ENCODE results near the gene MYL11.

MYL11 gene

DNA sequence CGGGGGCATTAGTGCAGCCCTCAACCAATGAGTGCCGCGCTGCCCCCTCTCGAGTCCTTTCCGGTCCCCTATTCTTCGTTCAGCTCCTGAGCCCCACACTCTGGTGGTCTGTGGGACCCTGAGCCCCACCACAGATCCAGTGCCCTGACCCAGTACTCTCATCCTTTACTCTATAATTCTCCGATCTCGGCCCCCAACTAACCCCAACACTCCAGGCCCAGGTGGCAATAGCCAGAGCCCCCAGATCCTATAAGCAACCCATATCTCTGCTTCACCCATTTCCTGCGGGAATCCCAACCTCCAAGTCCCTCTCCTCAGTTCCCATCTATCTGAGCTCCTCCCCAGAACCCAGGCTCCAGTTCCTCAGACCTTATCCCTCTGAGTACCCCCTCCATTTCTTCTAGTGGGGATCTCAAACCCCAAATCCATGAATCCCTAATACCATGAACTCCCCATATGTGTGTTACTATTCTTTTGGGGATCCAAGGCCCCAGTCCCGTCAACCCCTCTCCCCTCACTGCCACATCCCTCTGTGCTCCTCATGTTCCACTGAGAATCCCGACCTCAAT lies 3.3 kb upstream of the MYL11 start:
- no peak for DNase-seq (ENCODE audit: low spot score)

GRCh38 chr16:30372038-30372712 lies 2.4 kb upstream of the MYL11 start:
- DNase-seq (ENCODE audit: low spot score): no peak

- no peak for DNase-seq (ENCODE audit: low spot score)
Observed at GRCh38 chr16:30372725-30373124, 1.9 kb upstream of the MYL11 start.

DNA sequence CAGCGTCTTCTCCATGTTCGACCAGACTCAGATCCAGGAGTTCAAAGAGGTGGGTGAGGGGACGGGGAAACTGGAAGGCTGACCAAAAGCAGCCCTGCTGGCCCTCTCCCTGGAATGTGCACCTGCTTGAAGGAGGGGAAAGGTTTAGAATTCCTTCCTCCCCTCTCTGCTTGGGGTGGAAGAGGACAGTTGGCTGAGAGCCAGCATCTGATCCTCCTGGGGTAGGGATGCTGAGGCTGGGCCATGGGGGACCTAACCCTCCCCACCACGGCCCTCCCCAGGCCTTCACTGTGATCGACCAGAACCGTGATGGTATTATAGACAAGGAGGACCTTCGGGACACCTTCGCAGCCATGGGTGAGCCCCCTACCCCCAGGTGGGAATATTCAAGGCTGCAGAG lies 1.3 kb downstream of the MYL11 start:
- no peak for DNase-seq (ENCODE audit: low spot score)

DNA sequence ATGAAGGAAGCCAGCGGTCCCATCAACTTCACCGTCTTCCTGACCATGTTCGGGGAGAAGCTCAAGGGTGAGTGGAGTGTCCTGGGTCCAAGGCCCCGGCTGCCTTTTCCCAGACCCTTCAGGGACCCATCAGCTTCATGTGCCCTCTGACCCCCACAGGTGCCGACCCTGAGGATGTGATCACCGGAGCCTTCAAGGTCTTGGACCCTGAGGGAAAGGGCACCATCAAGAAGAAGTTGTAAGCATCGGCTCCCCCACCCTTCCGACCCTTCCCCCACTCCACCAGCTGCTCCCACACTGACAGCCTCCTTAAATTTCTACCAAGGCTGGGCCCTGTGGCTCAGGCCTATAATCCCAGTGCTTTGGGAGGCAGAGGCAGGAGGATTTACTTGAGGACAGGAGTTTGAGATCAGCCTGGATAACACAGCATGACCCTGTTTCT lies 1.9 kb downstream of the MYL11 start:
- no peak for DNase-seq (ENCODE audit: low spot score)

- DNase-seq (ENCODE audit: low spot score): no peak
Observed at GRCh38 chr16:30377050-30377811, 2.6 kb downstream of the MYL11 start.

DNA sequence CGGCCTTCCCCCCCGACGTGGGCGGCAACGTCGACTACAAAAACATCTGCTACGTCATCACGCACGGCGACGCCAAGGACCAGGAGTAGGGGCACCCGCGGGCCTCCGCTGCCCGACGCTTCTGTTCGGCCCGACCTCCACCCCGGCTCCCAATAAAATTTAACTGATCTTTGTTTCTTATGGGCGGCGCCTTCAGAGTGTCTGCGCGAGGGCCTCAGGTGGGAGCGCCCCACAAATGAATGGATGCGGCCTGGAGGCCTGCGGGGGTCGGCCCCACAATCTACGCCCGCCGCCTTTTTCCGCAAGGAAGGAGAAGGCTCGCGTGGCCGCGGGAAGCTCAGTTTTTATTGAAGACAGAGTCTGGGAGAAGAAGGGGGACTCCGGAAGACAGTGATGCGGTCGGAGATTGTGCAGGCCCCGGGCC lies 3.2 kb downstream of the MYL11 start:
- DNase-seq (ENCODE audit: low spot score): peak; percentile 90

- peak; percentile 99 for DNase-seq (ENCODE audit: low spot score)
Observed at GRCh38 chr16:30378236-30379157, 3.9 kb downstream of the MYL11 start.

DNA sequence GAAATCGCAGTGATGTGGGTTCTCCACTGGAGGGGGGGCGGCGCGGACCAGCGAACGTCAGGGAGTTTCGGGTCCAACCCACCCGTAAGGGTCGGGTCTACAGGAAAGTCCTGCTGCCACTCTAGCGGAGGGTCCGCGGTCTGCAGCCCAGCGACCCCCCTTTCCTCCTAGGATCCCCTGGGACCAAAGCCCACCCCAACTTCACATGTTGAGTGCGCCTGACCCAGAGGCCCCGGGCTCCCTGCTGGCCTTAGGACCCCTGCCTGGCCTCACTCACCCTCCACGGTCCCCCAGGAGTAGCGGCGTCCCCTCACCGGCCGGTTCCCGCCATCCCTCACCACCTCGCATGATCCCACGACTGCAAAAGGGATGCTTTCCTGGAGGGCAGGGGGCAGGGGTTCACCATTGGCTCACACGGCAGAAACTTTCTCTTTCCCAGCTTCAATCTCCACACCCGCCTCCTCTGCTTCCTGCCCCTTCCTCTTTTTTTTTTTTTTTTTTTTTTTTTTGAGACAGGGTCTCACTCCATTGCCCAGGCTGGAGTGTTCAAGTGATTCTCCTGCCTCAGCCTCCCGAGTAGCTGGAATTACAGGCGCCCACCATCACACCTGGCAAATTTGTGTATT lies 4.7 kb downstream of the MYL11 start:
- no peak for DNase-seq (ENCODE audit: low spot score)

DNA sequence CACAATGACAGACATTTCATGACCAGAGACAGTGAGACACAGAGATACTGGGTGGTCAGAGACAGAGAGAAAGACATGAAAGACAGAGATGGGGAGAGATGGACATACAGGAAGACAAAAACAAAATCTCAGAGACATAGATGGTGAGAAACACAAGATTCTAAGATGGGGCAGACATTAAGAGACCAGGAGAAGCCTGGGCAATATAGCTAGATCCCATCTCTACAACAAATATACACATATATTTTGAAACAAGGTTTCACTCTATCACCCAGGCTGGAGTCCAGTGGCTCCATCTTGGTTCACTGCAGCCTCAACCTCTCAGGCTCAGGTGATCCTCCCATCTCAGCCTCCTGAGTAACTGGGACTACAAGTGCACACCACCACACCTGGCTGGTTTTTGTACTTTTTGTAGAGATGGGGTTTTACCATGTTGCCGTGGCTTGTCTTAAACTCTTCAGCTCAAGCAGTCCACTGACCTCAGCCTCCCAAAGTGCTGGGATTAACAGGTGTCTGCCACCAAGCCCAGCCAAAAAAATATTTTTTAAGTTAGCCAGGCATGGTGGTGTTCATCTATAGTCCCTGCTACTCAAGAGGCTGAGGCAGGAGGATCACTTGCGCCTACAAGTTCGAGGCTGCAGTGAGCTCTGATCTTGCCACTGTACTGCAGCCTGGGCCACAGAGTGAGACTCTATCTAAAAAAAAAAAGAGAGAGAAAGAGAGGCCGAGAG lies 5.6 kb downstream of the MYL11 start:
- no peak for DNase-seq (ENCODE audit: low spot score)

GRCh38 chr16:30380803-30381208 lies 6.2 kb downstream of the MYL11 start:
- DNase-seq (ENCODE audit: low spot score): no peak

DNA sequence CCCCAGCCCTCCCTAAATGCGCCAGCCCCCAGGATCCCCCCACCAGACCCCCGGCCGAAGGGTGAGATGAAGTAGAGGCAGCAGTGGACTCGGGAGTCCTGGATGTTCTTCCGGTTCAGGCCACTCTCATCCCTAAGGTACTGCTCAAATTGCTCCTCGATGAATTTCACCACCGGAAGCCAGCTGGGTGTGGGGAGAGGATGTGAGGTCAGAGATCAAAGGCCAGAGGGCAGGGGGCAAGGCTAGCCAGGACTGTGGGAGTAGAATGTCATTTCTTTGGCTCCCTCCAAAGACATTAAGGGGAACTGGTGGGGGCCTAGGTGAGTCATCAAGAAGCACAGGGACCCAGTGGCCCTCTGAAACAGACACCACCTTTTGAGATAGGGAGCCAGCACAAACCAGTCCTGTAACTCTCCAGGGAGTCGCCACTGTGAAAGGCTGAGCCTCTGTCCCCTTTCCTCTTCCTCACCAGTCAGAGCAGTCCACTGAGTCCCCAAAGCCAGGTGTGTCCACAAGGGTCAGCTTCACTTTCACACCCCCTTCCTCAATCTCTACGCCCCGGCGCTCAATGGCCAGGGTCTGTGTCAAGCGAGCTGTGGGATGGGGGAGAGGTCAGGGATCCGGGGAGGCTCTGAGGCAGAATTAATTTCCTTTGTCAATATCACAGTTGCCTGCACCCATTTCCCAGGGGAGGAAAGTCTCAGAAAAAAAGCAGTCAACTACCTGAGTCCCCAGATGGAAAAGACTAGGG lies 6.9 kb downstream of the MYL11 start:
- DNase-seq (ENCODE audit: low spot score): peak; percentile 45

- peak; percentile 81 for DNase-seq (ENCODE audit: low spot score)
Observed at GRCh38 chr16:30382111-30382881, 7.7 kb downstream of the MYL11 start, which contains the start of gene SEPTIN1. Gene SEPTIN1, minus strand, starts transcription at chr16:30382561. Its CDS starts 19 bp downstream, at chr16:30382542.

DNA sequence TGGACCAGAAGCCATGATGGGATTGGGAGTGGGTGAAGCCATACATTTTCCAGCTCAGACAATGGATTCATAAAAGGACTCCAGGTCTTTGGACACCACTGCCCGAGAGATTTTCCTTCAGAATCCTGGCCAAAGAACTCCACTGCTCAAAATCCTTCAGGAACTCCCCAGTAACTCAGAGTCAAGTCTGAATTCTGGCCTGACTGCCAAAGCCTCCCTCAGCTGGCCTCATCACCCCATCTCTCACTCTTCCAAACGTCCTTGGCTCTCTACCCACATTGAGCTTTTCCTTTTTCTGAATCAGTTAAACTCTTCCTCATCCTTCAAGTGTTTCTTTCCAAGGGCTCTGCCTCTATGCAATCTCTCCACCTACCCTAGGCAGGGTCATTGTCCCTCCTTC lies 8.9 kb downstream of the MYL11 start:
- no peak for DNase-seq (ENCODE audit: low spot score)

DNA sequence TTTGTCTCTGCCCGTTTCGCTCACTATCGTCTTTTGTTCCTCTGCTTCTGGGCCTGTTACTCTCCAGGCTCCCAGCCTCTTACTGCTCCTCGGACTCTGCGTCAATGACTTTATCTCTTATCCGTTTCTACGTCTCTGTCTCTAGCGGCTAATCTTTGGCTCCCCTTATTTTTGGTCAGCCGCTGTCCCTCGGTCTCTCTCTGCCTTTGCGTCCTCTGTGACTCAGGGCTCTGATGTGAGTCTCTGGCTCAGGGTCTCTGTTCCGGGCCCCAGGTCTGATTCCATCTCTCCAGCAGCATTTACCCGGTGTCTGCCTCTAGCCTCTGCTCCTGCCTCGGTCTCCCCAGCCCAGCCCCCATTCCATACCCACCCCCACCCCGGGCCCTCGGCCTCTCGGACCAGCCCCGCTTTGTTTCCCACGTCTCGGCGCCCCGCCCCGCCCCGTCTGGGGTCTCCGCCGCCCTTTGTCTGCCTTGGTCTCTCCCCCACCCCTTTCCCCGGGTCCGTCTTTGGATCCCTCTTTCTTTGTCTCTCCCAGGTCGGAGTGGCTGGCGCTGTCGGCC lies 20.1 kb downstream of the MYL11 start:
- DNase-seq (ENCODE audit: low spot score): no peak

- DNase-seq (ENCODE audit: low spot score): peak; percentile 67
Observed at GRCh38 chr16:30395155-30395991, 20.8 kb downstream of the MYL11 start, which contains the start of gene ZNF48. Gene ZNF48, plus strand, starts transcription at chr16:30395420. Its CDS starts 375 bp downstream, at chr16:30395795.

- DNase-seq (ENCODE audit: low spot score): no peak
Observed at GRCh38 chr16:30395992-30396585, 21.5 kb downstream of the MYL11 start.
